Stimulated activated CD8-positive, alpha-beta memory T cell treated with anti-CD3 and anti-CD28 coated beads, Interleukin-15, amount 100 ng/mL, for 1 hour (primary cell): ENCODE measurements around the gene JOSD1.

Experiments used
- DNase-seq: peaks from one replicate; pipeline ENCODE4 v3.0.0-alpha.2; 2020; ENCODE audit warnings: low read depth

Gene JOSD1

GRCh38 chr22:38733329-38733723, 32.6 kb upstream of the JOSD1 start:
- DNase-seq = peak; percentile 29

GRCh38 chr22:38732251-38732815, 31.6 kb upstream of the JOSD1 start:
- DNase-seq = no peak

GRCh38 chr22:38731703-38732161, 31.0 kb upstream of the JOSD1 start:
- no peak for DNase-seq

DNA sequence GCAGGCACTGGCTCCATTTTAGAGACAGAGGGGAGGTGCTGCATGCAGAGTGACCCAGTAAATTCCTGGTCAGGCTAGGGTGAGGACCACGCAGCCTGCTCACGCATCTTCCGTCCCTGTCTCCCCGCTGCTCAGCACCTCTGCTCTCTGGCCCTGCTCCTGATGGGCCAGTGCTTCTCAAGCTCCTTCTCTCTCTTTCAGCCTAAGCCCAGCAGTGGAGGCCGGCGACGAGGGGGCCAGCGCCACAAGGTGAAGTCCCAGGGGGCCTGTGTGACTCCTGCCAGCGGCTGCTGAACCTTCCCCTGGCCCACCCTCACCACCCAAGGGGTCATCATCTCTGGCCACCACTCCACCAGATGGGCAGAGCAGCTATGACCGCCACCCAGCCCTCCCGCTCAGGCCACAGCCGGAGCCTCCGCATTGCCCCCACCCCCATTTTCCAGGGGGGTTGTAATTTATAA, 29.7 kb upstream of the JOSD1 start:
- DNase-seq = no peak

DNA sequence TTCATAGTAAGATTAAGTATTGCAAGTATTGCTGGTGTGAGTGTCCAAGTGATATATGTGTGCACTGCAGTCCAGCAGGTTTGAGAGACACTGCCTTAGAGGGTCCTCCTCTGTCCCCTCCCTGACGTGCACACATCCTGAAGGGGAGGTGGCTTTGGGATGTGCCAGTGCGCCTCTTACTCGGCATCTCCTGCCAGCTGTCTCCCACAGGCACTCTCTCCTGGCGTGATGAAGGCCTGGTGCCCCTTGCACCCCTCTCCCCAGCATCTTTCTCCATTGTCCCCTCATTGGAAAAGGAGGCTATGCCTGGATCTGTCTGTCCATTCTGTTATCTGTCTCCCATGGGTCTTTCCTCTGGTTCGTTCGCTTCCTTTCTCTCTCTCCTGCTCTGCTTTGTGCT, 29.2 kb upstream of the JOSD1 start:
- no peak for DNase-seq

DNA sequence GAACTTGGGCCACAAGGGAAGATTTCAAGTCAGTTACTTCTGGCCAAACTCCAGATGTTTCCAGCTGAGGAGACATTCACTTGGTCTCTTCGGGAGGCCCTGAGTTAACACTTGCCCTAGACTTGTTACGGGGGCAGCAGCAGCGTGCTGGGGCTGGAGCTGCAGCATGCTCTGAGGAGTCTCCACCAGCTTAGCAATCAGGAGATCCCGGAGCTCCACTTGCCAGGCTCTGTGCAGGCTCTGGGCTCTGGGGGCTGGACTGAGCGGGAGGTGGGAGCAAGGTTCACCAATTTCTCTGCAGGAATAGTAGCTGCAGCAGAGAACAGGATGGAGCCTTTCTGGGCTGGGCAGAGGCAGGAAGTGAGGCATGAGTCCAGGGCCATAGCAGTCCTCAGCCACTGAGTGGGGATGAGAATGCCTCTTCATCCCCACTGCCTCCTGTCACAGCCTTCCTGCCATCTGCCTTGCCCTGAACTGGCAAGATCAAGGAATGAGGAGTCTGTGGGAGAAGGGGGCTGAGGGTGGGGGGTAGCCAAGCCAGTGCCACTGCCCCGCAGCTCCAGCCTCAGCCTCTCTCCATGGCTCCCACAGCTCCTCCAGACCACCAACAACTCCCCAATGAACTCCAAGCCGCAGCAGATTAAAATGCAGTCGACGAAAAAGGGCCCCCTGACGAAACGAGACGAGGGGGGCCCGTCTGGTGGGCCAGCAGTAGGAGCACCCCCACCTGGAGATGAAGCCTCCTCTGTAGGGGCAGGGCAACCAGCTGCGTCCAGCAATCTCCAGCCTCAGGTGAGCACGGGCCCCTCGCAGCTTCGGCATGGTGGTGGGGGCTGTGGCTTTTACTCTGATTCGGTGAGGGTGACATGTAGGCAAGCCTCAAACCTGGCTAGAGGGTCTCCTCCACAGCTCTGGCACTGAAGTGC, 28.4 kb upstream of the JOSD1 start:
- DNase-seq = no peak

- DNase-seq = no peak
Measured at GRCh38 chr22:38727530-38728451, 27.0 kb upstream of the JOSD1 start.

- no peak for DNase-seq
Measured at GRCh38 chr22:38727123-38727522, 26.4 kb upstream of the JOSD1 start.

- no peak for DNase-seq
Measured at GRCh38 chr22:38725900-38726655, 25.3 kb upstream of the JOSD1 start.

DNA sequence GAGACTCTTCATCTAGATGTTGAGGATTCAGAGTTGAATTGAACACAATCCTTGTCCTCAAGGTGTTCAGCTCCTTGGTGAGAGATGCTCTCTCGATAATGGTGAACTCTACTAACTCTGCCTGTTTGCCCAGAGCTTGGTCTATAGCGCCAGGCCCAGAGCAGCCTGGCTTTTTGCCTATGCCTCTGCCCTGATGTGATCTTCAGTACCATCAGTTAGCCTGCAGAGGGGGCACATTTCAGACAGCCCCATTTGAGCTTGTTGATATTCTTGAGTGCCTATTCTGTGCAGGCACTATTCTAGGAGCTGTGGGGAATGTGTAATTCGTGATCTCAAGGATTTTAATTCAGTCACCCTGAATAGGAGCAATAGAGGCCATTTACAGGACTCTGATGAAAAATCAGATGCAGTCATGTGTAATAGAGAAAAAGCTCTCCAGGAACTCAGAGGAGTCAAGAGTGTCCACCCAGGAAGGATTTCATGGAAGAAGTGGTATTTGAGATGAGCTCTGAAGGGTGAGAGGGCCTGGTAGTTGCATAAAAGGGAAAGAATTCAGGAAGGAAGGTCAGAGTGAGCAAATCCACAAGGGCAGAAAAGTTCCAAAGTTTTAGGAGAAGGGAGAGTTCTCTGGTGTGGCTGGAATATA, 24.3 kb upstream of the JOSD1 start:
- no peak for DNase-seq

DNA sequence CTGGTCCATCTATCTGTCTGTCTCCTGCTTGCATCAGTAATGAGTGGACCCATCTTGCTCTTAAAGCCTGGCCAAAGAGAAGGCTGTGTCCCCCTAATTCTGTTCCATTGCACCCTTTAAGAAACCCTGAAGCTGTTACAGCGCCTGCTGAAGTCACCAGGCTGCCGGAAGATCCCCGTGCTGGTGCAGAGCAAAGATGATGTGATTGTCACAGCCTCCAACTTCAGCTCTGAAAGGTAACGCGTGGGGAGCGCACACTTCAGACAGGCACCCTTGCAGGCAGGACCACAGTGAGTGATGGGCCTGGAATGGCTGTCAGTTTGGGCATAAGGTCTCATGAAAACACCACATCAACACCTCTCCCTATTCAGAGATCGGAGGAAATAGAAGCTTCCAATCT, 23.4 kb upstream of the JOSD1 start:
- no peak for DNase-seq

GRCh38 chr22:38721551-38721950, 20.8 kb upstream of the JOSD1 start:
- no peak for DNase-seq

GRCh38 chr22:38720350-38720749, 19.6 kb upstream of the JOSD1 start:
- no peak for DNase-seq

- DNase-seq = no peak
Measured at GRCh38 chr22:38719196-38719595, 18.5 kb upstream of the JOSD1 start.

GRCh38 chr22:38718414-38718813, 17.7 kb upstream of the JOSD1 start:
- no peak for DNase-seq

DNA sequence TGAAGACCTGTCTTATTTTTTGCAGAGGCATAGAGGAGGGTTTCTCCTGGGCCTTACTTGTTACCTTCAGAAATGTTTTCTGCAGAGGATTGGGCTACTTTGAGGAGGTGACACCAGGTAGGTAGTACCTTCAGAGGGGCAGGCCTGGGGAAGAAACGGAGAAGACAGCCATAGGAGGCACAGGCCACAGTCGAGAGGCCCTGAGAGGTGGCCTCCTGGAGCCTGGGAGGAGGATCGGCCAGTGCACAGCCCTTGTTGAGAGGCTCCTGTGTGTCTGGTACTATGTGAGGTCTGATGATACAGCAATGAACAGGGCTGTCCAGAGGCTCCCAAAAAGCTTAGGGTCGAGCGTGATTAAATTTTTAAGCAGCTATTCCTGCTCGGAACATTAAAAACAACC, 16.5 kb upstream of the JOSD1 start:
- no peak for DNase-seq

- DNase-seq = no peak
Measured at GRCh38 chr22:38716826-38717225, 16.1 kb upstream of the JOSD1 start.

GRCh38 chr22:38716271-38716670, 15.5 kb upstream of the JOSD1 start:
- no peak for DNase-seq

DNA sequence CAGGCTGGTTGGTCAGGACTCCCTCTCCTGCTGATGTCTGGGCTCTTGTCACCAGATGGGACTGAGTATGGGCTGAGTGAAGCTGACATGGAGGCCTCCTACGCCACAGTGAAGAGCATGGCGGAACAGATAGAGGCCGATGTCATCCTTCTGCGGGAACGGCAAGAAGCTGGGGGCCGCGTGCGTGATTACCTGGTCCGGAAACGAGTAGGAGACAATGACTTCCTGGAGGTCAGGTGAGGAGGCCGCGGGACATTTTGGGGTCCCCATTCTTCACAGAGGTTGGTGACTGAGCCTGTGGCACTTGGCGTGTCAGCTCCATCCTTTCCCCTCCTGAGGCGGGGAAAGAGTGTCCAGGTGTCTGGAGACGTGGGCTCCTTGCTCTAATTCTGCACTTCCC, 15.1 kb upstream of the JOSD1 start:
- no peak for DNase-seq

GRCh38 chr22:38715176-38715764, 14.5 kb upstream of the JOSD1 start:
- DNase-seq = no peak

DNA sequence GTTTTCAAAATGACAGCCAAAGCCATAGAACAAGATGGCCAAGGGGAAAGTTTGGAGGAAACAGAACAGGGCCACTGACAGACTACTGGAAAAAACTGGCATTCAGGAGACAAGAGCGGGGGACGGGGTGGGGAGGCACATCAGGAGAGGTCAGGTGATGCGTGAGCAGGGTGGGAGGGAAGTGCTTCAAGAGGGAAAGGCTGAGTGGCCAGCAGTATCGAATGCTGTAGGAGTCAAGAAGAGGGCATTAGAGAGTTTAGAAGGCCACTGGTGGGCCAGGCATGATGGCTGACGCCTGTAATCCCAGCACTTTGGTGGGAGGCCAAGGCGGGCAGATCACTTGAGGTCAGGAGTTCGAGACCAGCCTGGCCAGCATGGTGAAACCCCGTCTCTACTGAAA, 13.2 kb upstream of the JOSD1 start:
- DNase-seq = no peak
